ENCODE results near the gene MRPL42.

GRCh38 chr12:93427779-93428564 is 39.3 kb upstream of the MRPL42 start:
- TF ChIP-seq, protein P1, sequence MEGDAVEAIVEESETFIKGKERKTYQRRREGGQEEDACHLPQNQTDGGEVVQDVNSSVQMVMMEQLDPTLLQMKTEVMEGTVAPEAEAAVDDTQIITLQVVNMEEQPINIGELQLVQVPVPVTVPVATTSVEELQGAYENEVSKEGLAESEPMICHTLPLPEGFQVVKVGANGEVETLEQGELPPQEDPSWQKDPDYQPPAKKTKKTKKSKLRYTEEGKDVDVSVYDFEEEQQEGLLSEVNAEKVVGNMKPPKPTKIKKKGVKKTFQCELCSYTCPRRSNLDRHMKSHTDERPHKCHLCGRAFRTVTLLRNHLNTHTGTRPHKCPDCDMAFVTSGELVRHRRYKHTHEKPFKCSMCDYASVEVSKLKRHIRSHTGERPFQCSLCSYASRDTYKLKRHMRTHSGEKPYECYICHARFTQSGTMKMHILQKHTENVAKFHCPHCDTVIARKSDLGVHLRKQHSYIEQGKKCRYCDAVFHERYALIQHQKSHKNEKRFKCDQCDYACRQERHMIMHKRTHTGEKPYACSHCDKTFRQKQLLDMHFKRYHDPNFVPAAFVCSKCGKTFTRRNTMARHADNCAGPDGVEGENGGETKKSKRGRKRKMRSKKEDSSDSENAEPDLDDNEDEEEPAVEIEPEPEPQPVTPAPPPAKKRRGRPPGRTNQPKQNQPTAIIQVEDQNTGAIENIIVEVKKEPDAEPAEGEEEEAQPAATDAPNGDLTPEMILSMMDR (tag by site-specific recombination; IDR thresholded peaks at IDR 0.05): no peak
- TF ChIP-seq ZNF423 (tag by site-specific recombination; IDR thresholded peaks at IDR 0.05): no peak
- TF ChIP-seq, protein P2, sequence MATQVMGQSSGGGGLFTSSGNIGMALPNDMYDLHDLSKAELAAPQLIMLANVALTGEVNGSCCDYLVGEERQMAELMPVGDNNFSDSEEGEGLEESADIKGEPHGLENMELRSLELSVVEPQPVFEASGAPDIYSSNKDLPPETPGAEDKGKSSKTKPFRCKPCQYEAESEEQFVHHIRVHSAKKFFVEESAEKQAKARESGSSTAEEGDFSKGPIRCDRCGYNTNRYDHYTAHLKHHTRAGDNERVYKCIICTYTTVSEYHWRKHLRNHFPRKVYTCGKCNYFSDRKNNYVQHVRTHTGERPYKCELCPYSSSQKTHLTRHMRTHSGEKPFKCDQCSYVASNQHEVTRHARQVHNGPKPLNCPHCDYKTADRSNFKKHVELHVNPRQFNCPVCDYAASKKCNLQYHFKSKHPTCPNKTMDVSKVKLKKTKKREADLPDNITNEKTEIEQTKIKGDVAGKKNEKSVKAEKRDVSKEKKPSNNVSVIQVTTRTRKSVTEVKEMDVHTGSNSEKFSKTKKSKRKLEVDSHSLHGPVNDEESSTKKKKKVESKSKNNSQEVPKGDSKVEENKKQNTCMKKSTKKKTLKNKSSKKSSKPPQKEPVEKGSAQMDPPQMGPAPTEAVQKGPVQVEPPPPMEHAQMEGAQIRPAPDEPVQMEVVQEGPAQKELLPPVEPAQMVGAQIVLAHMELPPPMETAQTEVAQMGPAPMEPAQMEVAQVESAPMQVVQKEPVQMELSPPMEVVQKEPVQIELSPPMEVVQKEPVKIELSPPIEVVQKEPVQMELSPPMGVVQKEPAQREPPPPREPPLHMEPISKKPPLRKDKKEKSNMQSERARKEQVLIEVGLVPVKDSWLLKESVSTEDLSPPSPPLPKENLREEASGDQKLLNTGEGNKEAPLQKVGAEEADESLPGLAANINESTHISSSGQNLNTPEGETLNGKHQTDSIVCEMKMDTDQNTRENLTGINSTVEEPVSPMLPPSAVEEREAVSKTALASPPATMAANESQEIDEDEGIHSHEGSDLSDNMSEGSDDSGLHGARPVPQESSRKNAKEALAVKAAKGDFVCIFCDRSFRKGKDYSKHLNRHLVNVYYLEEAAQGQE (tag by site-specific recombination; IDR thresholded peaks at IDR 0.05): no peak
- TF ChIP-seq, protein P3, sequence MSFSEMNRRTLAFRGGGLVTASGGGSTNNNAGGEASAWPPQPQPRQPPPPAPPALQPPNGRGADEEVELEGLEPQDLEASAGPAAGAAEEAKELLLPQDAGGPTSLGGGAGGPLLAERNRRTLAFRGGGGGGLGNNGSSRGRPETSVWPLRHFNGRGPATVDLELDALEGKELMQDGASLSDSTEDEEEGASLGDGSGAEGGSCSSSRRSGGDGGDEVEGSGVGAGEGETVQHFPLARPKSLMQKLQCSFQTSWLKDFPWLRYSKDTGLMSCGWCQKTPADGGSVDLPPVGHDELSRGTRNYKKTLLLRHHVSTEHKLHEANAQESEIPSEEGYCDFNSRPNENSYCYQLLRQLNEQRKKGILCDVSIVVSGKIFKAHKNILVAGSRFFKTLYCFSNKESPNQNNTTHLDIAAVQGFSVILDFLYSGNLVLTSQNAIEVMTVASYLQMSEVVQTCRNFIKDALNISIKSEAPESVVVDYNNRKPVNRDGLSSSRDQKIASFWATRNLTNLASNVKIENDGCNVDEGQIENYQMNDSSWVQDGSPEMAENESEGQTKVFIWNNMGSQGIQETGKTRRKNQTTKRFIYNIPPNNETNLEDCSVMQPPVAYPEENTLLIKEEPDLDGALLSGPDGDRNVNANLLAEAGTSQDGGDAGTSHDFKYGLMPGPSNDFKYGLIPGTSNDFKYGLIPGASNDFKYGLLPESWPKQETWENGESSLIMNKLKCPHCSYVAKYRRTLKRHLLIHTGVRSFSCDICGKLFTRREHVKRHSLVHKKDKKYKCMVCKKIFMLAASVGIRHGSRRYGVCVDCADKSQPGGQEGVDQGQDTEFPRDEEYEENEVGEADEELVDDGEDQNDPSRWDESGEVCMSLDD (tag by site-specific recombination; IDR thresholded peaks at IDR 0.05): no peak
- TF ChIP-seq YY1 (tag by site-specific recombination; IDR thresholded peaks at IDR 0.05): no peak
- no peak for TF ChIP-seq ZFP3 (tag by site-specific recombination; IDR thresholded peaks at IDR 0.05; ENCODE audit: low read depth)
- TF ChIP-seq ZNF488 (tag by site-specific recombination; IDR thresholded peaks at IDR 0.05): no peak
- TF ChIP-seq ATF2 (tag by site-specific recombination; IDR thresholded peaks at IDR 0.05; ENCODE audit: low read depth): no peak
- no peak for TF ChIP-seq ZNF23 (tag by site-specific recombination; IDR thresholded peaks at IDR 0.05; ENCODE audit: borderline replicate concordance)
- no peak for TF ChIP-seq ZNF175 (tag by site-specific recombination; IDR thresholded peaks at IDR 0.05)
